Activated T-helper 2 cell treated with anti-CD3 and anti-CD28 coated beads, Interferon-gamma antibody, Interleukin-2, Interleukin-4, amounts not matched to agents 10 μg/mL and 5 μg/mL and 100 μg/mL, durations not matched to agents 14 hours and 24 hours and 36 hours (primary cell): ENCODE results near the gene ITGA3. TPM values are rescaled to one million over a fixed set of nuclear protein-coding genes. Genes with fewer than 3 reads are reported as not detected.

Source experiments
- DNase-seq: peaks from one replicate; pipeline ENCODE4 v3.0.0; 2021; ENCODE audit warnings: low spot score
- H3K27ac Mint-ChIP-seq: one replicate; pipeline ENCODE4 v1.8.0; 2021; ENCODE audit warnings: mixed read lengths
- H3K27me3 Mint-ChIP-seq: one replicate; pipeline ENCODE4 v1.8.0; 2021; ENCODE audit warnings: low read depth, mixed read lengths
- H3K36me3 Mint-ChIP-seq: one replicate; pipeline ENCODE4 v1.8.0; 2021; ENCODE audit warnings: low read depth, mixed read lengths
- H3K4me1 Mint-ChIP-seq: one replicate; pipeline ENCODE4 v1.8.0; 2021; ENCODE audit warnings: low read depth, mixed read lengths
- H3K4me3 Mint-ChIP-seq: one replicate; pipeline ENCODE4 v1.8.0; 2021; ENCODE audit warnings: low read depth, mild to moderate bottlenecking, moderate library complexity, mixed read lengths
- H3K9me3 Mint-ChIP-seq: one replicate; pipeline ENCODE4 v1.8.0; 2021; ENCODE audit warnings: mixed read lengths
- intact Hi-C: fragments of 100-400 bp; cut with micrococcal nuclease; formaldehyde crosslinking; loops from one replicate; pipeline ENCODE4 v1.15.1; 2023
- total RNA-seq: library from RNA; stranded (reverse); gene quantifications from 2 replicates; pipeline ENCODE4 v1.2.3, GENCODE V29; 2022

The ITGA3 gene
- total RNA-seq, 1 donor from 2014 or later, result 10.1 TPM

GRCh38 chr17:50087246-50087911, 31.5 kb downstream of the ITGA3 start:
- no peaks in the 10 kb centered on the region for H3K4me1 Mint-ChIP-seq
- H3K27me3 Mint-ChIP-seq, result no peaks in the 10 kb centered on the region
- DNase-seq, result peak; percentile 70
- H3K36me3 Mint-ChIP-seq, result no peaks in the 10 kb centered on the region
- no peak overlapping the region for H3K4me3 Mint-ChIP-seq
- H3K9me3 Mint-ChIP-seq, result no peaks in the 10 kb centered on the region
- intact Hi-C loops, result loop anchor here (1.0 kb wide), 2 partner anchors 31 to 61 kb away; partner anchors contain the start of gene ITGA3
- no peak overlapping the region for H3K27ac Mint-ChIP-seq

DNA sequence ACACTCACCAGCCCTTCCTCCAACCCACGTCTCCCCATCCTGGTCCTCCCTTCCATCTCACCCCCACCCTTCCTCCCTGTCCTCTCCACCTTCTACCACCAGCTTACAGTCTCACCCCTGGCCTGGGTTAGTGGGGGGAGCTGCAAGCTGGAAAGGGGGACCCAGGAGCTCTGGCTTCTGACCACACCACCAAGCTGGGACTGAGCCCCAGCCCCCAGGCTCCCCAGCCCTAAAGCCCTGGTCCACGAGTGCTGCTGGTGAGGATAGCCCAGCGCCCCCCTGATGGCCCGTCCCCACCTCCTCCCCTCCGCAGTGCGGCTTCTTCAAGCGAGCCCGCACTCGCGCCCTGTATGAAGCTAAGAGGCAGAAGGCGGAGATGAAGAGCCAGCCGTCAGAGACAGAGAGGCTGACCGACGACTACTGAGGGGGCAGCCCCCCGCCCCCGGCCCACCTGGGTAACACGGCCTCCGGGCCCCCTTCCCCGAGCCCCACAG, 32.0 kb downstream of the ITGA3 start:
- Mint-ChIP-seq H3K36me3 (no peaks in the 10 kb centered on the region), H3K4me1 (no peaks in the 10 kb centered on the region), H3K27me3 (no peaks in the 10 kb centered on the region), H3K27ac (no peak overlapping the region), H3K9me3 (no peaks in the 10 kb centered on the region), H3K4me3 (no peak overlapping the region)
- intact Hi-C loops, result loop anchor here (1.0 kb wide), 2 partner anchors 32 to 62 kb away; partner anchors contain the start of gene ITGA3
- DNase-seq, result no peak

DNA sequence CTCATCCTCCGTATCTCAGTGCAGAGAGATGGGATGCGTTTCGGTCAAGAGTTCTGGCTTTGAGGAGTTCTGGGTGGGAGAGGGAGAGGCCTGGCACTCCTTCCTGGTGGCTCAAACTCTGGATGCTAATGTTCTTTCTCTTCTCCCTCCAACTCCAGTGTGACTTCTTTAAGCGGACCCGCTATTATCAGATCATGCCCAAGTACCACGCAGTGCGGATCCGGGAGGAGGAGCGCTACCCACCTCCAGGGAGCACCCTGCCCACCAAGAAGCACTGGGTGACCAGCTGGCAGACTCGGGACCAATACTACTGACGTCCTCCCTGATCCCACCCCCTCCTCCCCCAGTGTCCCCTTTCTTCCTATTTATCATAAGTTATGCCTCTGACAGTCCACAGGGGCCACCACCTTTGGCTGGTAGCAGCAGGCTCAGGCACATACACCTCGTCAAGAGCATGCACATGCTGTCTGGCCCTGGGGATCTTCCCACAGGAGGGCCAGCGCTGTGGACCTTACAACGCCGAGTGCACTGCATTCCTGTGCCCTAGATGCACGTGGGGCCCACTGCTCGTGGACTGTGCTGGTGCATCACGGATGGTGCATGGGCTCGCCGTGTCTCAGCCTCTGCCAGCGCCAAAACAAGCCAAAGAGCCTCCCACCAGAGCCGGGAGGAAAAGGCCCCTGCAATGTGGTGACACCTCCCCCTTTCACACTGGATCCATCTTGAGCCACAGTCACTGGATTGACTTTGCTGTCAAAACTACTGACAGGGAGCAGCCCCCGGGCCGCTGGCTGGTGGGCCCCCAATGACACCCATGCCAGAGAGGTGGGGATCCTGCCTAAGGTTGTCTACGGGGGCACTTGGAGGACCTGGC, 33.3 kb downstream of the ITGA3 start:
- Mint-ChIP-seq H3K27ac (no peak overlapping the region), H3K4me1 (no peaks in the 10 kb centered on the region), H3K9me3 (no peaks in the 10 kb centered on the region), H3K4me3 (no peak overlapping the region), H3K27me3 (no peaks in the 10 kb centered on the region), H3K36me3 (no peaks in the 10 kb centered on the region)
- no peak for DNase-seq
- intact Hi-C loops, result no loop called here

DNA sequence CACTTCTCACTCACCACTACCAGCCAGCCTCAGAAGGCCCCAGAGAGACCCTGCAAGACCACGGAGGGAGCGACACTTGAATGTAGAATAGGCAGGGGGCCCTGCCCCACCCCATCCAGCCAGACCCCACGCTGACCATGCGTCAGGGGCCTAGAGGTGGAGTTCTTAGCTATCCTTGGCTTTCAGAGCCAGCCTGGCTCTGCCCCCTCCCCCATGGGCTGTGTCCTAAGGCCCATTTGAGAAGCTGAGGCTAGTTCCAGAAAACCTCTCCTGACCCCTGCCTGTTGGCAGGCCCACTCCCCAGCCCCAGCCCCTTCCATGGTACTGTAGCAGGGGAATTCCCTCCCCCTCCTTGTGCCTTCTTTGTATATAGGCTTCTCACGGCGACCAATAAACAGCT, 34.2 kb downstream of the ITGA3 start:
- Mint-ChIP-seq H3K27me3 (no peaks in the 10 kb centered on the region), H3K4me3 (no peak overlapping the region), H3K27ac (no peak overlapping the region), H3K9me3 (no peaks in the 10 kb centered on the region), H3K36me3 (no peaks in the 10 kb centered on the region), H3K4me1 (peaks cover 5% of the 10 kb centered on the region)
- DNase-seq, result no peak
- intact Hi-C loops, result loop anchor here (5.0 kb wide), 1 partner anchor 207 kb away; no protein-coding TSS in a partner anchor

DNA sequence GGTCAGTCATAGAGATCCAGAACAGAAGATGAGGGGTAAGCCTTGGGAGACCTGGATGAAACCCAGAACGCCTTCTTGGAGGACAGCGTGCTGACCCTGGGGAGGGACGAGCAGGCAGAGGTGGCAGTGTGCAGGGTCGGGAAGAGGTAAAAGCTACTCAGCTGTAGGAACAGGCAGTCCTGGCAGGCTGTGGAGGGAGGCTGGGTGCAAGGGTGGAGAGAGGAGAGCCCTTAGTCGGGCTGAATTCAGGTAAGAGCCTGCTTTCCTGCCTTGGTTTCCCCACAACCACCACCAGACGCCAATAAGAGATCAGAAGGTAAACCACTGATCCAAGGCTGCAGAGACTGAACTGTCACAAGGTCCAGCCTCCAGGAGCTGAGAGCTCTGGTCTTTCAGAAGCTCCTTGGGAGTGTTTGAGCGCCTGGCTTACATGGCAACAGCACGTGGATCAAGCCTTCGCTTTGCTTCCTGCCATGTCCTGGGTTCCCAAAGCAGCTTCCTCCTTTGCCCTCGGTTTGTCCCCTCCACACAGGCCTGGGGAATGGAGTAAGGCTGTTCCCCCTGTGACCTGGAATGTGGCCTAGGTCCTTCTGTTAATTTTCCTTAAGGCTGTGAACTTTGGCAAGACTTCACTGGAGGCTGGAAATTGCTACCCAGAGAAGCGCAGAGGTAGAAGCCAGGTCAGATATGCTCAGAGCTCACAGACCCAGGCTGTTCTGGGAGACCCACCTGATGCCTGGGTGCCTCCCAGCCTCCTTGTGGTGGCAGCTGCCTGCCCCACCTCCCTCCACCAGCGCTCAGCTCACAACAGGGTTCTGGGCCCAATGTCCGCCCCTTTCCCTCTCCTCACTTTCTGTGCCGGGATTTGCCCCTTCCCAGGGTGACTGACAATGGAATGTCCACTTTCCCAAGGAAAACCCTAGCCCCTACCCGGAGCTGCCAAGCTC, 35.3 kb downstream of the ITGA3 start:
- H3K4me3 Mint-ChIP-seq, result no peak overlapping the region
- DNase-seq, result no peak
- H3K36me3 Mint-ChIP-seq, result no peaks in the 10 kb centered on the region
- H3K27me3 Mint-ChIP-seq, result no peaks in the 10 kb centered on the region
- no peak overlapping the region for H3K27ac Mint-ChIP-seq
- intact Hi-C loops, result loop anchor here (5.0 kb wide), 1 partner anchor 206 kb away; no protein-coding TSS in a partner anchor
- H3K9me3 Mint-ChIP-seq, result no peaks in the 10 kb centered on the region
- peaks cover 13% of the 10 kb centered on the region for H3K4me1 Mint-ChIP-seq

GRCh38 chr17:50091918-50092285, 36.0 kb downstream of the ITGA3 start:
- Mint-ChIP-seq H3K36me3 (no peaks in the 10 kb centered on the region), H3K9me3 (no peaks in the 10 kb centered on the region), H3K4me3 (no peak overlapping the region), H3K4me1 (peaks cover 13% of the 10 kb centered on the region), H3K27me3 (no peaks in the 10 kb centered on the region), H3K27ac (no peak overlapping the region)
- intact Hi-C loops, result loop anchor here (5.0 kb wide), 1 partner anchor 205 kb away; no protein-coding TSS in a partner anchor
- DNase-seq, result no peak

GRCh38 chr17:50093246-50093645, 37.3 kb downstream of the ITGA3 start:
- H3K27me3 Mint-ChIP-seq, result no peaks in the 10 kb centered on the region
- no peak overlapping the region for H3K27ac Mint-ChIP-seq
- no peaks in the 10 kb centered on the region for H3K9me3 Mint-ChIP-seq
- intact Hi-C loops, result loop anchor here (5.0 kb wide), 1 partner anchor 204 kb away; no protein-coding TSS in a partner anchor
- H3K4me3 Mint-ChIP-seq, result no peak overlapping the region
- no peaks in the 10 kb centered on the region for H3K36me3 Mint-ChIP-seq
- DNase-seq, result no peak
- H3K4me1 Mint-ChIP-seq, result peaks cover 13% of the 10 kb centered on the region

GRCh38 chr17:50093807-50094206, 37.9 kb downstream of the ITGA3 start:
- H3K9me3 Mint-ChIP-seq, result no peaks in the 10 kb centered on the region
- H3K4me1 Mint-ChIP-seq, result peaks cover 13% of the 10 kb centered on the region

DNA sequence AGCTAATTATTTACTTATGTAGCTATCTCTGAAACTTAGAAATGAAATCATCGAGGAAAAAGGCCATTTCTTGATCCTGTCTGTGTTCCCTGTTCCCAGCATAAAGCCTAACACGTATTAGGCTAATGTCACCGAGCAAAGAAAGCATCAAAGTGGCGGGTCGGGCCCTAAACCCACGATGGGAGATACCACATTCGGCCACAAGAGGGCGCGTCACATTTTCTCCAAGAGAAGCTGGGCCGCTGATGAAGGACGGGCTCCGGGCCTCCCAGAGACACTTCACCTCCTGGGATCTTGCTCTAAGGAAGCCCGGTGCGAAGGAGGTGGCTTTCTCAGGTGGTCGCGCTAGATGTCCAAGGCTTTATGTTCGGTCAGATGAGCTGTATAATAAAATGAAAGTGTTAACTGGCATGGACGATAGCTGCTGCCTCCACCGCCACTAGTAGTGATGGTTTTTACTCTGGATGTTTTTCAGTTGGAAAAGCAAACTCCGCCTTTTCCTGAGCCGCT, 38.4 kb downstream of the ITGA3 start:
- intact Hi-C loops, result loop anchor here (2.0 to 5.0 kb wide), 3 partner anchors 67 to 203 kb away; no protein-coding TSS in a partner anchor
- Mint-ChIP-seq H3K36me3 (no peaks in the 10 kb centered on the region), H3K9me3 (no peaks in the 10 kb centered on the region), H3K4me1 (peaks cover 13% of the 10 kb centered on the region), H3K27me3 (no peaks in the 10 kb centered on the region), H3K27ac (peak overlapping the region; percentile 79), H3K4me3 (peak overlapping the region; percentile 86)
- peak; percentile 79 for DNase-seq

More at GRCh38 chr17:50093807-50094206, 37.9 kb downstream of the ITGA3 start:
- no peaks in the 10 kb centered on the region for H3K36me3 Mint-ChIP-seq
- no peak for DNase-seq
- H3K27me3 Mint-ChIP-seq, result no peaks in the 10 kb centered on the region
- H3K4me3 Mint-ChIP-seq, result no peak overlapping the region
- intact Hi-C loops, result loop anchor here (2.0 to 5.0 kb wide), 3 partner anchors 67 to 203 kb away; no protein-coding TSS in a partner anchor
- H3K27ac Mint-ChIP-seq, result no peak overlapping the region

GRCh38 chr17:50094753-50095619, 39.1 kb downstream of the ITGA3 start, which contains the start of gene PDK2:
PDK2 (plus strand) TSS chr17:50095351; CDS start chr17:50095436, 85 bp downstream.
- peak within 1 kb of the TSS; percentile 86 for H3K4me3 Mint-ChIP-seq
- peaks cover 13% of the 10 kb centered on the region for H3K4me1 Mint-ChIP-seq
- intact Hi-C loops, result loop anchor here (2.0 to 5.0 kb wide), 4 partner anchors 57 to 202 kb away; partner anchors contain the start of gene PPP1R9B
- H3K36me3 Mint-ChIP-seq, result no peaks in the 10 kb centered on the region
- H3K27ac Mint-ChIP-seq, result peak within 1 kb of the TSS; percentile 79
- no peaks in the 10 kb centered on the region for H3K9me3 Mint-ChIP-seq
- peak; percentile 95 for DNase-seq
- H3K27me3 Mint-ChIP-seq, result no peaks in the 10 kb centered on the region

- peak overlapping the region; percentile 86 for H3K4me3 Mint-ChIP-seq
- no peaks in the 10 kb centered on the region for H3K27me3 Mint-ChIP-seq
- peak overlapping the region; percentile 79 for H3K27ac Mint-ChIP-seq
- peaks cover 13% of the 10 kb centered on the region for H3K4me1 Mint-ChIP-seq
- intact Hi-C loops, result loop anchor here (2.0 to 5.0 kb wide), 3 partner anchors 57 to 69 kb away; partner anchors contain the start of gene PPP1R9B
- DNase-seq, result no peak
- H3K36me3 Mint-ChIP-seq, result no peaks in the 10 kb centered on the region
- no peaks in the 10 kb centered on the region for H3K9me3 Mint-ChIP-seq
Measured at GRCh38 chr17:50095626-50096037, 39.7 kb downstream of the ITGA3 start.
